ENCODE results near the gene RRP8. TPM values are rescaled to one million over a fixed set of nuclear protein-coding genes. Genes with fewer than 3 reads are reported as not detected.

RRP8 gene
- total and polyA plus RNA-seq, 2 donors (not counting 1 experiment from before 2014, with no cell fraction given), result 8.6 to 29.4 TPM

DNA sequence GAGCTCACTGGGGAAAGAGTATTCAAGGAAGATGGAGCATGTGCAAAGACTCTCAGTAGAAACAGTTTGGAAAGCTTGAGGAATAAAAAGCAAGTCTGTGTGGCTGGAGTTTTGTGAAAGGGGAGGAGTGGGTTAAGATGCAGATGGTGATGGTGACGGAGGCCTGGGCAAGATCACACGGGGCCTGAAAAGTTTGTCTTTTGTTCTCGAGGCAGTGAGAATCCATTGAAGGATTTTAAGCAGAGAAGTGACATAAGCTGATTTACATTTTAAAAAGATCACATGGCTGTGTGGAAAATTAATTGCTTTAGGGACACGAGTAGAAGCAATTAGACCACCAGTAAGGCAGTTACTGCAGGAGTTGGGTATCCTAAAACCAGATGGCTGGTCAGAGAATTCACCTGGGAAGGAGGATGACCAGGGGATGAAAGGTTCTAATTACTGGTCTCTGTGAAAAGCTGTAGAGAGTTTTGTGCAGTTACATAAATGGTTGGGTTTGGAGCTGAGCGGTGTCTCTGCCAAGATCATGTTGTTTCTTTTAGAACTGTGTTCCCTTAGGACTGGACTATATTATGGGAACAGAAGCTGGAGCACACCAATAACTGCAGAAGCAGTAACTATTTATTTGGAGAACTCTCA lies 7.1 kb downstream of the RRP8 start:
- Histone ChIP-seq H3K9me3 (ENCODE audit: control extremely low read depth in 1 of 3, control insufficient read depth in 2 of 3, insufficient read depth in 1 of 3, low read length in 2 of 3) (no peaks in the 10 kb centered on the region), H3K4me3 (ENCODE audit: control extremely low read depth in 1 of 5, extremely low read depth in 1 of 5, insufficient read depth in 1 of 5, low read depth in 2 of 5, low read length in 4 of 5) (no peak overlapping the region), H3K36me3 (replicated peaks in 1 of 2; ENCODE audit: control extremely low read depth in 1 of 2, control insufficient read depth in 1 of 2, extremely low read depth in 1 of 2, insufficient read depth in 2 of 2, low read length in 1 of 2) (peaks cover 4 to 63% of the 10 kb centered on the region in 2 experiments), H3K9ac (ENCODE audit: low read length) (no peak overlapping the region), H3K27me3 (replicated peaks in 1 of 4; ENCODE audit: control extremely low read depth in 1 of 4, control insufficient read depth in 3 of 4, insufficient read depth in 4 of 4, low read length in 3 of 4) (no peaks in the 10 kb centered on the region), H3K4me1 (ENCODE audit: control insufficient read depth in 2 of 2, insufficient read depth in 2 of 2, low read length in 2 of 2) (no peaks in the 10 kb centered on the region), H3K79me2 (ENCODE audit: control insufficient read depth, insufficient read depth, low read length) (peaks cover 38% of the 10 kb centered on the region), H3K27ac (ENCODE audit: low read length in 2 of 2) (no peak overlapping the region), H2AFZ (ENCODE audit: insufficient read depth, low read depth, low read length, poor library complexity, severe bottlenecking) (no peak overlapping the region), H3K4me2 (replicated peaks; ENCODE audit: low read depth, low read length, poor library complexity, severe bottlenecking) (no peak overlapping the region), H4K20me1 (ENCODE audit: control insufficient read depth, insufficient read depth, low read length, poor library complexity, severe bottlenecking) (peaks cover 22% of the 10 kb centered on the region)
- TF ChIP-seq EZH2 (IDR thresholded peaks at IDR 0.05; ENCODE audit: borderline replicate concordance, insufficient read depth, low read depth, low read length, poor library complexity, severe bottlenecking), result no peak
- TF ChIP-seq, protein P1, sequence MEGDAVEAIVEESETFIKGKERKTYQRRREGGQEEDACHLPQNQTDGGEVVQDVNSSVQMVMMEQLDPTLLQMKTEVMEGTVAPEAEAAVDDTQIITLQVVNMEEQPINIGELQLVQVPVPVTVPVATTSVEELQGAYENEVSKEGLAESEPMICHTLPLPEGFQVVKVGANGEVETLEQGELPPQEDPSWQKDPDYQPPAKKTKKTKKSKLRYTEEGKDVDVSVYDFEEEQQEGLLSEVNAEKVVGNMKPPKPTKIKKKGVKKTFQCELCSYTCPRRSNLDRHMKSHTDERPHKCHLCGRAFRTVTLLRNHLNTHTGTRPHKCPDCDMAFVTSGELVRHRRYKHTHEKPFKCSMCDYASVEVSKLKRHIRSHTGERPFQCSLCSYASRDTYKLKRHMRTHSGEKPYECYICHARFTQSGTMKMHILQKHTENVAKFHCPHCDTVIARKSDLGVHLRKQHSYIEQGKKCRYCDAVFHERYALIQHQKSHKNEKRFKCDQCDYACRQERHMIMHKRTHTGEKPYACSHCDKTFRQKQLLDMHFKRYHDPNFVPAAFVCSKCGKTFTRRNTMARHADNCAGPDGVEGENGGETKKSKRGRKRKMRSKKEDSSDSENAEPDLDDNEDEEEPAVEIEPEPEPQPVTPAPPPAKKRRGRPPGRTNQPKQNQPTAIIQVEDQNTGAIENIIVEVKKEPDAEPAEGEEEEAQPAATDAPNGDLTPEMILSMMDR (IDR thresholded peaks at IDR 0.05), result no peak
- DNase-seq (no peak), ATAC-seq (ENCODE audit: low read depth) (no peak)
- POLR2A ChIA-PET, result no interaction called here
- peaks cover 19% of the 10 kb centered on the region for H3K4me1 Mint-ChIP-seq
- H3K9me3 Mint-ChIP-seq (ENCODE audit: insufficient read depth), result no peaks in the 10 kb centered on the region
- CTCF ChIA-PET, result interaction anchor here (1.4 kb wide), 1 partner anchor 65 kb away, joined by 4 read pairs; no protein-coding TSS in a partner anchor
- intact Hi-C loops (cut with micrococcal nuclease), result no loop called here
- no peak overlapping the region for H3K27ac Mint-ChIP-seq
- WGBS (ENCODE audit: insufficient coverage), result 96% methylated on average over 5 of the region's 5 CpGs
- no peaks in the 10 kb centered on the region for H3K27me3 Mint-ChIP-seq
- H3K4me3 Mint-ChIP-seq, result no peak overlapping the region

DNA sequence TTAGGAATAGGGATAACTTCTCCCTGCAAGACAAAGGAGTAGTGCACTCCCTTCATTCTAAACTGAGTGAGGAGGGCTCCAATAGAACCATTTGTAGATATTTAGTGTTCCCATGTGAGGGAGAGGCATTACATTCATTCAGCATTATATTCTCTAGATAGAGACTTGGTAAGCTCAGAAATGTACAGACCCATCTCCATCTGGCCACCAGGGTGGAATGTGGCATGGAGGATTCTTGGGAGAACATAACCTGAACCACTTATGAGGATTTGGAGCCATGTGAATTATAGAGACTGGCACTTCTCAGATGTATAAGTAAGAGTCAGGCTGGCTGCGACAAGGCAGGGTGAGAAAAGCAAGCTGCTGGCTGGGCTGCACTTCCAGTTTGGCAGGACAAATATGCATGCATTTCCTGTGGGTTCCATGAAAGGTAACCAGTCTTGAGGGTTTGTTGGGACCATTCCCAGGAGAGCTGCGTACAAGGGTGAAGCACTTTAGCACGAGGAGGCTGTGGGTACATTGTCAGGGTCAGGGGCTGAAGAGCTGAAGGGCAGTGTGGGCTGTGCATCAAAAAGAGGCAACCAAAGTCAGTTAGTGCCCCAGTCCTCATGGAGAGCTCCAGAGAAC lies 9.2 kb downstream of the RRP8 start:
- H3K27me3 Mint-ChIP-seq, result no peaks in the 10 kb centered on the region
- ChIA-PET CTCF (interaction anchor here (0.9 to 1.0 kb wide), 2 partner anchors 8 to 112 kb away, joined by 3 read pairs; no protein-coding TSS in a partner anchor), POLR2A (no interaction called here)
- Histone ChIP-seq H3K79me2 (ENCODE audit: control insufficient read depth, insufficient read depth, low read length) (peaks cover 17% of the 10 kb centered on the region), H3K4me1 (ENCODE audit: control insufficient read depth in 2 of 2, insufficient read depth in 2 of 2, low read length in 2 of 2) (no peaks in the 10 kb centered on the region), H4K20me1 (ENCODE audit: control insufficient read depth, insufficient read depth, low read length, poor library complexity, severe bottlenecking) (peaks cover 11% of the 10 kb centered on the region), H3K9ac (ENCODE audit: low read length) (no peak overlapping the region), H3K9me3 (ENCODE audit: control extremely low read depth in 1 of 3, control insufficient read depth in 2 of 3, insufficient read depth in 1 of 3, low read length in 2 of 3) (no peaks in the 10 kb centered on the region), H3K4me3 (ENCODE audit: control extremely low read depth in 1 of 5, extremely low read depth in 1 of 5, insufficient read depth in 1 of 5, low read depth in 2 of 5, low read length in 4 of 5) (no peak overlapping the region), H3K36me3 (replicated peaks in 1 of 2; ENCODE audit: control extremely low read depth in 1 of 2, control insufficient read depth in 1 of 2, extremely low read depth in 1 of 2, insufficient read depth in 2 of 2, low read length in 1 of 2) (peaks cover 6 to 42% of the 10 kb centered on the region in 2 experiments), H3K27me3 (replicated peaks in 1 of 4; ENCODE audit: control extremely low read depth in 1 of 4, control insufficient read depth in 3 of 4, insufficient read depth in 4 of 4, low read length in 3 of 4) (no peaks in the 10 kb centered on the region), H3K27ac (ENCODE audit: low read length in 2 of 2) (no peak overlapping the region), H2AFZ (ENCODE audit: insufficient read depth, low read depth, low read length, poor library complexity, severe bottlenecking) (no peak overlapping the region), H3K4me2 (replicated peaks; ENCODE audit: low read depth, low read length, poor library complexity, severe bottlenecking) (no peak overlapping the region)
- H3K4me1 Mint-ChIP-seq, result peaks cover 13% of the 10 kb centered on the region
- no peak for ATAC-seq (ENCODE audit: low read depth)
- DNase-seq, result no peak
- no peaks in the 10 kb centered on the region for H3K9me3 Mint-ChIP-seq (ENCODE audit: insufficient read depth)
- 79% methylated on average over 3 of the region's 3 CpGs for WGBS (ENCODE audit: insufficient coverage)
- TF ChIP-seq, protein P1 (IDR thresholded peaks at IDR 0.05), result no peak
- TF ChIP-seq EZH2 (IDR thresholded peaks at IDR 0.05; ENCODE audit: borderline replicate concordance, insufficient read depth, low read depth, low read length, poor library complexity, severe bottlenecking), result no peak
- no peak overlapping the region for H3K4me3 Mint-ChIP-seq
- intact Hi-C loops (cut with micrococcal nuclease), result no loop called here
- H3K27ac Mint-ChIP-seq, result no peak overlapping the region

Measured in B cell (primary cell).